H9 (cell line): ENCODE results near the gene ARHGAP15. TPM values are rescaled to one million over a fixed set of nuclear protein-coding genes. Genes with fewer than 3 reads are reported as not detected.

ENCODE experiments used
- DNase-seq: peaks from one replicate; pipeline ENCODE4 v3.0.0-alpha.2; 2017
- H2AFZ ChIP-seq: one replicate; pipeline ENCODE4 v1.6.1; 2013; ENCODE audit warnings: mild to moderate bottlenecking, low read length, control low read depth, moderate library complexity
- H2AK5ac ChIP-seq: 2 replicates; pipeline ENCODE4 v1.6.1; 2013; ENCODE audit warnings: low read length, control low read depth, mixed read lengths; ENCODE audit not compliant: insufficient read length
- H2BK120ac ChIP-seq: one replicate; pipeline ENCODE4 v1.6.1; 2013; ENCODE audit warnings: low read depth, mild to moderate bottlenecking, low read length, control low read depth, inconsistent platforms; ENCODE audit not compliant: poor library complexity, severe bottlenecking
- H2BK12ac ChIP-seq: 2 replicates; pipeline ENCODE4 v1.6.1; 2013; ENCODE audit warnings: low read length, control low read depth, mixed read lengths, low read depth; ENCODE audit not compliant: insufficient read length
- H2BK15ac ChIP-seq: 2 replicates; pipeline ENCODE4 v1.6.1; 2013; ENCODE audit warnings: low read depth, low read length, control low read depth
- H2BK20ac ChIP-seq: one replicate; pipeline ENCODE4 v1.6.1; 2013; ENCODE audit warnings: low read depth, mild to moderate bottlenecking, low read length, control low read depth, inconsistent platforms; ENCODE audit not compliant: poor library complexity, severe bottlenecking
- H2BK5ac ChIP-seq: 2 replicates; pipeline ENCODE4 v1.6.1; 2013; ENCODE audit warnings: low read length, control low read depth, mixed read lengths; ENCODE audit not compliant: insufficient read length
- H3K14ac ChIP-seq: 2 replicates; pipeline ENCODE4 v1.6.1; 2013; ENCODE audit warnings: low read length, control low read depth; ENCODE audit not compliant: insufficient read depth
- H3K18ac ChIP-seq: 2 replicates; pipeline ENCODE4 v1.6.1; 2013; ENCODE audit warnings: low read depth, mild to moderate bottlenecking, mixed read lengths, low read length, control low read depth; ENCODE audit not compliant: insufficient read length
- H3K23ac ChIP-seq: 2 replicates; pipeline ENCODE4 v1.6.1; 2013; ENCODE audit warnings: low read length, control low read depth, mixed read lengths, low read depth; ENCODE audit not compliant: insufficient read length
- H3K23me2 ChIP-seq: 2 replicates; pipeline ENCODE4 v1.6.1; 2013; ENCODE audit warnings: low read depth, mild to moderate bottlenecking, mixed read lengths, low read length, control low read depth; ENCODE audit not compliant: insufficient read length, poor library complexity, severe bottlenecking
- H3K27ac ChIP-seq: 2 replicates; pipeline ENCODE4 v1.5.1; 2013; ENCODE audit warnings: low read length, control low read depth, mixed read lengths, low read depth; ENCODE audit not compliant: insufficient read length
- H3K27me3 ChIP-seq: 2 replicates; pipeline ENCODE4 v1.6.1; 2013; ENCODE audit warnings: low read length, control low read depth, inconsistent platforms; ENCODE audit not compliant: insufficient read depth
- H3K4ac ChIP-seq: 2 replicates; pipeline ENCODE4 v1.6.1; 2013; ENCODE audit warnings: low read depth, mild to moderate bottlenecking, control low read depth, inconsistent platforms, low read length, moderate library complexity
- H3K4me1 ChIP-seq: 2 replicates; pipeline ENCODE4 v1.6.1; 2013; ENCODE audit warnings: low read length, control low read depth, inconsistent platforms; ENCODE audit not compliant: insufficient read depth
- H3K4me2 ChIP-seq: 2 replicates; pipeline ENCODE4 v1.6.1; 2013; ENCODE audit warnings: low read length, control low read depth, mixed read lengths; ENCODE audit not compliant: insufficient read length, insufficient read depth
- H3K56ac ChIP-seq: 2 replicates; pipeline ENCODE4 v1.6.1; 2013; ENCODE audit warnings: low read depth, mild to moderate bottlenecking, mixed read lengths, low read length, control low read depth; ENCODE audit not compliant: insufficient read length
- H3K79me1 ChIP-seq: 2 replicates; pipeline ENCODE4 v1.6.1; 2013; ENCODE audit warnings: low read depth, mild to moderate bottlenecking, moderate library complexity, low read length, control low read depth, inconsistent platforms; ENCODE audit not compliant: insufficient read depth, poor library complexity, severe bottlenecking
- H3K79me2 ChIP-seq: 2 replicates; pipeline ENCODE4 v1.6.1; 2013; ENCODE audit warnings: low read length, control low read depth, inconsistent platforms; ENCODE audit not compliant: insufficient read depth
- H3K9ac ChIP-seq: 2 replicates; pipeline ENCODE4 v1.6.1; 2013; ENCODE audit warnings: low read length, control low read depth, mixed read lengths; ENCODE audit not compliant: insufficient read length; ENCODE audit errors: extremely low read depth
- H3K9me3 ChIP-seq: one replicate; pipeline ENCODE4 v1.6.1; 2013; ENCODE audit warnings: low read depth, low read length, inconsistent platforms; ENCODE audit not compliant: control insufficient read depth
- H3T11ph ChIP-seq: one replicate; pipeline ENCODE4 v1.6.1; 2013; ENCODE audit warnings: mild to moderate bottlenecking, low read length, control low read depth, inconsistent platforms
- H4K20me1 ChIP-seq: one replicate; pipeline ENCODE4 v1.6.1; 2013; ENCODE audit not compliant: control insufficient read depth, insufficient read length, insufficient read depth
- H4K5ac ChIP-seq: 2 replicates; pipeline ENCODE4 v1.6.1; 2013; ENCODE audit warnings: low read depth, mild to moderate bottlenecking, mixed read lengths, low read length, control low read depth; ENCODE audit not compliant: insufficient read length
- H4K8ac ChIP-seq: replicated peaks from 2 replicates; pipeline ENCODE4 v1.6.1; 2013; ENCODE audit warnings: low read length, control low read depth, mixed read lengths, low read depth; ENCODE audit not compliant: insufficient read length
- H4K91ac ChIP-seq: 2 replicates; pipeline ENCODE4 v1.6.1; 2013; ENCODE audit warnings: low read depth, mild to moderate bottlenecking, moderate library complexity, mixed read lengths, low read length, control low read depth; ENCODE audit not compliant: insufficient read length
- H3K27ac Mint-ChIP-seq, 3 experiments: 2 replicates in 2 of 3; 3 replicates in 1 of 3; pipeline ENCODE4 v1.8.0; 2020 to 2021; ENCODE audit warnings: mixed read lengths in 3 of 3, mild to moderate bottlenecking in 1 of 3, moderate library complexity in 1 of 3
- H3K27me3 Mint-ChIP-seq: 2 replicates; pipeline ENCODE4 v1.8.0; 2021; ENCODE audit warnings: low read depth, mild to moderate bottlenecking, moderate library complexity, mixed read lengths
- H3K36me3 Mint-ChIP-seq, 3 experiments: 2 replicates in 2 of 3; 3 replicates in 1 of 3; pipeline ENCODE4 v1.8.0; 2020 to 2021; ENCODE audit warnings: low read depth in 3 of 3, mixed read lengths in 3 of 3; ENCODE audit not compliant: insufficient read depth in 1 of 3
- H3K4me1 Mint-ChIP-seq, 2 experiments: 2 replicates each; pipeline ENCODE4 v1.8.0; 2020; ENCODE audit warnings: mixed read lengths in 2 of 2
- H3K4me3 Mint-ChIP-seq, 2 experiments: 2 replicates in 1 of 2; 3 replicates in 1 of 2; pipeline ENCODE4 v1.8.0; 2020 to 2021; ENCODE audit warnings: mild to moderate bottlenecking in 2 of 2, mixed read lengths in 2 of 2, moderate library complexity in 1 of 2
- H3K9me3 Mint-ChIP-seq, 2 experiments: 2 replicates in 1 of 2; 3 replicates in 1 of 2; pipeline ENCODE4 v1.8.0; 2020; ENCODE audit warnings: mild to moderate bottlenecking in 2 of 2, mixed read lengths in 2 of 2, moderate library complexity in 1 of 2
- WGBS: extraction: QIAGEN DNeasy Blood & Tissue Kit; methylation state at CpG from one replicate; pipeline ENCODE4 v1.1.7; 2013; ENCODE audit warnings: missing lambda C conversion rate, low lambda C conversion rate, mixed read lengths; ENCODE audit not compliant: insufficient read length; ENCODE audit errors: extremely low coverage; 5-methylcytosine and 5-hydroxymethylcytosine counted together
- total RNA-seq: library from RNA; stranded (reverse); gene quantifications from 2 replicates; pipeline ENCODE4 v1.2.1, GENCODE V29; 2021
- TF ChIP-seq, protein P1 (sequence below): fragments of 200-600 bp; sonication (generic); conservative IDR thresholded peaks from 3 replicates; pipeline ENCODE4 v1.8.0; 2021; ENCODE audit warnings: antibody characterized with exemption, mild to moderate bottlenecking

Gene ARHGAP15
- total RNA-seq, 1 experiment from 2014 or later = not detected

DNA sequence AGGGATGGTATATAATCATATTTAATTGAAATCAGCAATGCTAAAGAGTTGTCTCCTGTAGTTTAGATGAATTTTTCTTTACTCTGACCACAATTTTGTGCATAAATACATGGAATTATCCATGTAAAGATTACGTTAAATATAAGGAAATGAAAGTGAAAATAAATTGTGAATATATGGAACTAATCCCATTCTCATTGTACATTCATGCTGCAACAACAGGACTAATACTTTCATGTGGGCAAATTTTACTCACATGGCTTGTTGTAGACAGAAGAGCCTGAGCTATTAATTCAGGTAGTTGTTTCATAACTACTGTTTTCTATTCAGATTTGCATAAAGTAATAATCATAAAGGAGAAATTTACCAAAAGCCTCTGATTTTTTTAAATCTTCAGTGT is 357.8 kb downstream of the ARHGAP15 start:
- H2BK5ac ChIP-seq = no peak overlapping the region
- no peaks in the 10 kb centered on the region for H3K9me3 ChIP-seq
- DNase-seq = no peak
- no peaks in the 10 kb centered on the region for H3K27me3 ChIP-seq
- H3K27ac ChIP-seq = no peak overlapping the region
- no peak overlapping the region for H4K91ac ChIP-seq
- H3K4me1 Mint-ChIP-seq = peaks cover 6 to 9% of the 10 kb centered on the region in 2 experiments
- H3K27ac Mint-ChIP-seq = no peak overlapping the region
- H3K9ac ChIP-seq = no peak overlapping the region
- H2BK12ac ChIP-seq = no peak overlapping the region
- peaks cover 14% of the 10 kb centered on the region for H3K27me3 Mint-ChIP-seq
- H3K4me2 ChIP-seq = no peak overlapping the region
- H2BK20ac ChIP-seq = no peak overlapping the region
- no peaks in the 10 kb centered on the region for H3K9me3 Mint-ChIP-seq
- H2AFZ ChIP-seq = no peak overlapping the region
- H3K14ac ChIP-seq = no peak overlapping the region
- no peak overlapping the region for H3K23ac ChIP-seq
- no peak overlapping the region for H4K8ac ChIP-seq
- no peaks in the 10 kb centered on the region for H3K79me1 ChIP-seq
- H2AK5ac ChIP-seq = no peak overlapping the region
- no peaks in the 10 kb centered on the region for H3K4me1 ChIP-seq
- H3K79me2 ChIP-seq = no peaks in the 10 kb centered on the region
- no peaks in the 10 kb centered on the region for H4K20me1 ChIP-seq
- TF ChIP-seq, protein P1, sequence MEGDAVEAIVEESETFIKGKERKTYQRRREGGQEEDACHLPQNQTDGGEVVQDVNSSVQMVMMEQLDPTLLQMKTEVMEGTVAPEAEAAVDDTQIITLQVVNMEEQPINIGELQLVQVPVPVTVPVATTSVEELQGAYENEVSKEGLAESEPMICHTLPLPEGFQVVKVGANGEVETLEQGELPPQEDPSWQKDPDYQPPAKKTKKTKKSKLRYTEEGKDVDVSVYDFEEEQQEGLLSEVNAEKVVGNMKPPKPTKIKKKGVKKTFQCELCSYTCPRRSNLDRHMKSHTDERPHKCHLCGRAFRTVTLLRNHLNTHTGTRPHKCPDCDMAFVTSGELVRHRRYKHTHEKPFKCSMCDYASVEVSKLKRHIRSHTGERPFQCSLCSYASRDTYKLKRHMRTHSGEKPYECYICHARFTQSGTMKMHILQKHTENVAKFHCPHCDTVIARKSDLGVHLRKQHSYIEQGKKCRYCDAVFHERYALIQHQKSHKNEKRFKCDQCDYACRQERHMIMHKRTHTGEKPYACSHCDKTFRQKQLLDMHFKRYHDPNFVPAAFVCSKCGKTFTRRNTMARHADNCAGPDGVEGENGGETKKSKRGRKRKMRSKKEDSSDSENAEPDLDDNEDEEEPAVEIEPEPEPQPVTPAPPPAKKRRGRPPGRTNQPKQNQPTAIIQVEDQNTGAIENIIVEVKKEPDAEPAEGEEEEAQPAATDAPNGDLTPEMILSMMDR = no peak
- no peak overlapping the region for H3K4ac ChIP-seq
- no peaks in the 10 kb centered on the region for H3K23me2 ChIP-seq
- WGBS = no CpG with 5 or more reads among the region's 1 CpG
- H3K56ac ChIP-seq = no peak overlapping the region
- H3T11ph ChIP-seq = no peak overlapping the region
- no peaks in the 10 kb centered on the region for H3K36me3 Mint-ChIP-seq
- H3K4me3 Mint-ChIP-seq = no peak overlapping the region
- no peak overlapping the region for H3K18ac ChIP-seq
- no peak overlapping the region for H2BK15ac ChIP-seq
- no peak overlapping the region for H4K5ac ChIP-seq
- no peak overlapping the region for H2BK120ac ChIP-seq
